B cell (primary cell): Measurements from ENCODE around the gene CCNF. TPM values are rescaled to one million over a fixed set of nuclear protein-coding genes. Genes with fewer than 3 reads are reported as not detected.

Source experiments
- ATAC-seq: fragments of 200-7000 bp; cut with Tn5 transposase; one replicate; pipeline ENCODE4 v1.10.0; 2021; ENCODE audit warnings: low read depth, mild to moderate bottlenecking, moderate number of reproducible peaks, moderate library complexity
- CTCF ChIA-PET: fragments of 350-600 bp; sonication (Branson Sonifier 250); formaldehyde crosslinking; loops from one replicate; lab custom pipeline; 2021; ENCODE audit warnings: antibody characterized with exemption, inconsistent platforms; lab: Charles Lee
- POLR2A ChIA-PET: fragments of 350-600 bp; sonication (Branson Sonifier 250); formaldehyde crosslinking; loops from one replicate; lab custom pipeline; 2021; ENCODE audit warnings: antibody characterized with exemption; lab: Charles Lee
- DNase-seq: peaks from one replicate; pipeline ENCODE4 v3.0.0; 2013
- H2AFZ ChIP-seq: 2 replicates; pipeline ENCODE4 v1.6.1; 2012; ENCODE audit warnings: mild to moderate bottlenecking, low read depth, low read length; ENCODE audit not compliant: insufficient read depth, poor library complexity, severe bottlenecking
- H3K27ac ChIP-seq, 2 donors: 1 replicate in 1 of 2; 2 replicates in 1 of 2; pipeline ENCODE4 v1.5.1; 2012 to 2013; ENCODE audit warnings: low read length in 2 of 2, mild to moderate bottlenecking in 2 of 2, moderate library complexity in 1 of 2
- H3K27me3 ChIP-seq, 4 experiments: fragments of 200-600 bp in 1 of 4; sonication (generic) in 1 of 4; replicated peaks in 1 of 4; 1 replicate in 2 of 4; 2 replicates in 2 of 4; pipeline versions ENCODE4 v1.6.1 to v1.7.0; 2013 to 2016; ENCODE audit warnings: low read length in 3 of 4, mild to moderate bottlenecking in 2 of 4, mixed read lengths in 1 of 4, moderate library complexity in 1 of 4; ENCODE audit not compliant: insufficient read depth in 4 of 4, control insufficient read depth in 3 of 4; ENCODE audit errors: control extremely low read depth in 1 of 4
- H3K36me3 ChIP-seq, 2 experiments: replicated peaks in 1 of 2; 1 replicate in 1 of 2; 2 replicates in 1 of 2; pipeline versions ENCODE4 v1.6.1 to v1.7.1; 2013; ENCODE audit warnings: low read length in 1 of 2; ENCODE audit not compliant: insufficient read depth in 2 of 2, control insufficient read depth in 1 of 2; ENCODE audit errors: control extremely low read depth in 1 of 2, extremely low read depth in 1 of 2
- H3K4me1 ChIP-seq, 2 donors: fragments of 200-600 bp in 1 of 2; sonication (generic) in 1 of 2; 1 replicate in 1 of 2; 2 replicates in 1 of 2; pipeline versions ENCODE4 v1.5.1 to v1.6.1; 2013 to 2017; ENCODE audit warnings: low read length in 2 of 2; ENCODE audit not compliant: control insufficient read depth in 2 of 2, insufficient read depth in 2 of 2
- H3K4me2 ChIP-seq: replicated peaks from 2 replicates; pipeline ENCODE3; 2012; ENCODE audit warnings: mild to moderate bottlenecking, low read depth, low read length; ENCODE audit not compliant: poor library complexity, severe bottlenecking
- H3K4me3 ChIP-seq, 5 experiments: fragments of 200-600 bp in 1 of 5; sonication (generic) in 1 of 5; 1 replicate in 3 of 5; 2 replicates in 2 of 5; pipeline versions ENCODE4 v1.5.1 to v1.7.0; 2011 to 2016; ENCODE audit warnings: low read length in 4 of 5, mild to moderate bottlenecking in 4 of 5, low read depth in 2 of 5, control low read depth in 1 of 5, moderate library complexity in 1 of 5; ENCODE audit not compliant: insufficient read depth in 1 of 5; ENCODE audit errors: control extremely low read depth in 1 of 5, extremely low read depth in 1 of 5
- H3K79me2 ChIP-seq: fragments of 200-600 bp; sonication (generic); one replicate; pipeline ENCODE4 v1.6.0; 2016; ENCODE audit warnings: low read length; ENCODE audit not compliant: control insufficient read depth, insufficient read depth
- H3K9ac ChIP-seq: fragments of 200-600 bp; sonication (generic); 2 replicates; pipeline ENCODE4 v1.6.1; 2017; ENCODE audit warnings: mild to moderate bottlenecking, low read length, moderate library complexity
- H3K9me3 ChIP-seq, 3 donors: one replicate each; pipeline versions ENCODE4 v1.6.1 to v1.7.1; 2013; ENCODE audit warnings: low read length in 2 of 3; ENCODE audit not compliant: control insufficient read depth in 2 of 3, insufficient read depth in 1 of 3; ENCODE audit errors: control extremely low read depth in 1 of 3
- H4K20me1 ChIP-seq: 2 replicates; pipeline ENCODE4 v1.6.0; 2012; ENCODE audit warnings: mild to moderate bottlenecking, low read length; ENCODE audit not compliant: insufficient read depth, control insufficient read depth, poor library complexity, severe bottlenecking
- H3K27ac Mint-ChIP-seq: one replicate; pipeline ENCODE4 v1.8.0; 2021; ENCODE audit warnings: mixed read lengths
- H3K27me3 Mint-ChIP-seq: one replicate; pipeline ENCODE4 v1.8.0; 2021; ENCODE audit warnings: mixed read lengths
- H3K4me1 Mint-ChIP-seq: one replicate; pipeline ENCODE4 v1.8.0; 2021; ENCODE audit warnings: mixed read lengths
- H3K4me3 Mint-ChIP-seq: one replicate; pipeline ENCODE4 v1.8.0; 2021; ENCODE audit warnings: mixed read lengths
- H3K9me3 Mint-ChIP-seq: one replicate; pipeline ENCODE4 v1.8.0; 2022; ENCODE audit warnings: mixed read lengths; ENCODE audit not compliant: insufficient read depth
- CTCF ChIP-seq: fragments of 200-600 bp; IDR thresholded peaks from one replicate; pipeline ENCODE4 v1.8.0; 2022; ENCODE audit warnings: antibody characterized with exemption, mild to moderate bottlenecking
- EZH2 ChIP-seq: IDR thresholded peaks from 2 replicates; pipeline ENCODE4 v1.6.1; 2012; ENCODE audit warnings: borderline replicate concordance, low read depth, mild to moderate bottlenecking, moderate library complexity, low read length; ENCODE audit not compliant: insufficient read depth, poor library complexity, severe bottlenecking
- WGBS: methylation state at CpG from one replicate; pipeline ENCODE4 v1.1.5; 2013; ENCODE audit warnings: missing lambda C conversion rate; ENCODE audit not compliant: insufficient coverage; 5-methylcytosine and 5-hydroxymethylcytosine counted together
- intact Hi-C: fragments of 100-400 bp; cut with micrococcal nuclease; formaldehyde crosslinking; loops from one replicate; pipeline ENCODE4 v1.10.0; 2022
- polyA plus RNA-seq: library from polyadenylated mRNA; depleted of rRNA; stranded (reverse); fragments of >200 nt; gene quantifications from 2 replicates; pipeline ENCODE4 v1.2.3, GENCODE V29; 2012
- total RNA-seq, 2 donors: library from RNA; stranded (reverse); fragments of 120-200 nt in 1 of 2; gene quantifications; 1 replicate in 1 of 2; 2 replicates in 1 of 2; pipeline versions ENCODE4 v1.2.3 to v1.2.4, GENCODE V29; 2013 to 2022

CCNF gene
- total and polyA plus RNA-seq, 2 donors (not counting 1 experiment from before 2014, with no cell fraction given): 3.2 to 5.3 TPM

DNA sequence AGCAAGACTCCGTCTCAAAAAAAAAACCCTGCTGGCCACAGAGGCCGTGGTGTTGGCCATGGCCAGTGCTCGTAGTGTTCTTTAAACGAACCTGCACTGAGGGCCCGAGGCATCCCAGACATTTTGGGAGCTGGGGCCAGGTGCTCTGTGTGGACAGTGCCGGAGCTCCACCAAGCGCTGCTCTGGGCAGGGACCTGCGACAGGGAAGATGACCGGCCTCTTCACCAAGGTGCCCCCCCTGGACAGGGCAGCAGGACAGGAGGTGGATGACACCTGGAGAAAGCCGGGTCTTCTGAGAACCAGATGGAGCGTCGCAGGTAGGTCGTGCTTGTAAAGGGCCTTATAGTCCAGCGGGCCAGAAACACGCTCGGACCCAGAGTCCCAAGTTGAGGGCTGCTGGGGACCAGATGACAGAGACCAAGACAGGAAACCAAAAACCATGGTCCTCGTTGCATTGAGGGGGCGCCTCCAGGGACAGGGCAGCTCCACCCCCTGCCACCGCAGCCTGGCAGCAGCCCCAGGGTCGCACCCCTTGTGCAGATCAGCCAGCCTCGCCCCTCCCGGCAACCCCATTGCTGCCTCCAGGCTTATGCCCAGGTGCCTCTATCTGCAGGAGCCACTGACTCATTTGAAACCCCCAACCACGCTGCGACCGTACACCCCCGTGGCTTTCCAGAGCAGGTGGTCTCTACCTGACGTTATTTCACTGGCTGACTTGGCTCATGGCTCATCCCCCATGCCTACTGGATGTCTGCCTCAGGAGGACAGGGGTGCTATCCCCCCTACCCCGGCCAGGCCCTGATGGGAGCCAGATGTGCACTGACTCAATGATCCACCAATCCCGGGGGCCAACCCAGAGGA lies 37.6 kb downstream of the CCNF start:
- peak overlapping the region; percentile 97 for H3K4me2 ChIP-seq
- ChIA-PET CTCF (no interaction called here), POLR2A (no interaction called here)
- no peaks in the 10 kb centered on the region for H3K9me3 ChIP-seq
- H3K36me3 ChIP-seq: no peaks in the 10 kb centered on the region
- 40% methylated on average over 29 of the region's 29 CpGs for WGBS
- peaks cover 42 to 50% of the 10 kb centered on the region in 2 donors for H3K4me1 ChIP-seq
- peaks cover 24% of the 10 kb centered on the region for H4K20me1 ChIP-seq
- H3K9ac ChIP-seq: no peak overlapping the region
- no peak for TF ChIP-seq CTCF
- TF ChIP-seq EZH2: no peak
- H3K4me3 ChIP-seq: no peak overlapping the region
- DNase-seq (peak; percentile 30), ATAC-seq (no peak)
- H3K9me3 Mint-ChIP-seq: no peaks in the 10 kb centered on the region
- H3K4me3 Mint-ChIP-seq: peak overlapping the region; percentile 45
- H3K27me3 Mint-ChIP-seq: peaks cover 15% of the 10 kb centered on the region
- no peak overlapping the region for H3K27ac ChIP-seq
- H3K27ac Mint-ChIP-seq: peak overlapping the region; percentile 15
- peaks cover 31% of the 10 kb centered on the region for H3K4me1 Mint-ChIP-seq
- no peak overlapping the region for H2AFZ ChIP-seq
- H3K27me3 ChIP-seq: peaks cover 0 to 37% (median 19%) of the 10 kb centered on the region in 4 experiments
- intact Hi-C loops: no loop called here
- no peaks in the 10 kb centered on the region for H3K79me2 ChIP-seq
